GM12891 (cell line): Measurements from ENCODE around the gene PPM1H.

Experiments used
- POLR2A ChIP-seq: IDR thresholded peaks from 2 replicates; pipeline ENCODE4 v1.6.1; 2011; ENCODE audit warnings: low read depth, low read length, control low read depth
- POLR2AphosphoS5 ChIP-seq: IDR thresholded peaks from 2 replicates; pipeline ENCODE4 v1.6.1; 2011; ENCODE audit warnings: low read depth, low read length, control low read depth

DNA sequence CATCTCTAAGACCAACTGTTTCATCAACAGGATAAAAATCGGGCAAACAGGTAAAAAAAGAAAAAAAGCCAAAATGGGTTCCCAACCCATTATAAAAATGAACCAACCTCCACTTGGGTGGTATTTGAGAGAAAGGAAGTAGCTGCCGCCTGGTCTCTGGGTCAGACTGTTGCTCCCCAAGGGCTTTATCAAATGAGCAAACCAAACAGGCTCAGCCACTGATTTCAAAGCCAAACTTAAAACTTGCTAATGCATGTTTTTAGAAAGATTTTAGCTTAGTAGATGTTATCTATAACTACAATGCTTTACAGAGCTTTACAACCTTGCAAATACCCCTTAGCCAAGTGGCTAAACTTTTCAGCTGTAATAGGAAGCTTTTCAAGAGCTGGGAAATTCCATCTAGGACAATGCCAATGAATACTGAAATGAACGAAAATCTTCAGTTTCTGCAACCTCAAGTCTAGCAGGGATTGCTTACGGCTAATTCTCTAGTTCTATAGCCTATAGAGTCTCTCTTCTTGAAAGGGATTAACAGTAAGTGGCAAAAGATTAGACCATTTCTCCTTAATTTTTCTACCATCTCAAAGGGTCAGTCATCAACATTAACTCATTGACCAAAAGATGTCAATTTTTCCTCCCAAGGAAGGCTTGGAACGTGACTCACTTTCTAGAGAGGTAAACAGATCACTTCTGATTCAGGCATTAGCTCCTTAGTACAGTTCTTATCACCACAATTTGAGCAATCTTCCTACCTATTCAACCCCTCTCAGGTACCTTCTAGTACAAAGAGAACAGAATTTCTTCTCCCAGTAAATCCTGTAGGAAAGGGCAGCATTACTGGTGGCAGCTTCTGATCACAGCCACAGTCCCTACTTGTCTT, 4.2 kb downstream of the PPM1H start:
- no peak for TF ChIP-seq POLR2A
- TF ChIP-seq POLR2AphosphoS5, result no peak
